Activated naive CD8-positive, alpha-beta T cell treated with anti-CD3 and anti-CD28 coated beads, Interleukin-2, amount 10 ng/mL, durations not matched to agents 7 days and 5 days (primary cell): ENCODE measurements around the gene SDCCAG8. TPM values are rescaled to one million over a fixed set of nuclear protein-coding genes. Genes with fewer than 3 reads are reported as not detected.

Experiments
- ATAC-seq: fragments of 150-1000 bp; cut with Tn5 transposase; one replicate; pipeline ENCODE4 v1.10.0; 2021; ENCODE audit warnings: low read depth, moderate library complexity
- POLR2A ChIA-PET: fragments of 350-600 bp; sonication (Branson Sonifier 250); formaldehyde crosslinking; loops from one replicate; lab custom pipeline; 2021; ENCODE audit warnings: antibody characterized with exemption; lab: Charles Lee
- DNase-seq: peaks from one replicate; pipeline ENCODE4 v3.0.0; 2021
- H3K27ac Mint-ChIP-seq: one replicate; pipeline ENCODE4 v1.8.0; 2022; ENCODE audit warnings: mild to moderate bottlenecking, mixed read lengths
- H3K27me3 Mint-ChIP-seq: one replicate; pipeline ENCODE4 v1.8.0; 2022; ENCODE audit warnings: mild to moderate bottlenecking, moderate library complexity, mixed read lengths
- H3K36me3 Mint-ChIP-seq: one replicate; pipeline ENCODE4 v1.8.0; 2021; ENCODE audit warnings: mild to moderate bottlenecking, mixed read lengths
- H3K4me1 Mint-ChIP-seq: one replicate; pipeline ENCODE4 v1.8.0; 2021; ENCODE audit warnings: mixed read lengths
- H3K4me3 Mint-ChIP-seq: one replicate; pipeline ENCODE4 v1.8.0; 2022; ENCODE audit warnings: mild to moderate bottlenecking, moderate library complexity, mixed read lengths
- H3K9me3 Mint-ChIP-seq: one replicate; pipeline ENCODE4 v1.8.0; 2021; ENCODE audit warnings: mixed read lengths
- total RNA-seq, 2 experiments: library from RNA; stranded (reverse); gene quantifications; one replicate each; pipeline ENCODE4 v1.2.3, GENCODE V29; 2021

SDCCAG8 gene
- total RNA-seq, 2 experiments from 2014 or later, result 27.3 to 32.7 TPM

GRCh38 chr1:243494741-243495431, 239.0 kb downstream of the SDCCAG8 start:
- H3K27ac Mint-ChIP-seq, result no peak overlapping the region
- DNase-seq, result no peak
- H3K27me3 Mint-ChIP-seq, result no peaks in the 10 kb centered on the region
- no peak for ATAC-seq
- H3K36me3 Mint-ChIP-seq, result peaks cover 2% of the 10 kb centered on the region
- H3K4me1 Mint-ChIP-seq, result peaks cover 1% of the 10 kb centered on the region
- POLR2A ChIA-PET, result no interaction called here
- no peak overlapping the region for H3K4me3 Mint-ChIP-seq
- H3K9me3 Mint-ChIP-seq, result no peaks in the 10 kb centered on the region

- H3K4me1 Mint-ChIP-seq, result peaks cover 1% of the 10 kb centered on the region
- H3K27ac Mint-ChIP-seq, result peak overlapping the region; percentile 5
- H3K9me3 Mint-ChIP-seq, result no peaks in the 10 kb centered on the region
- POLR2A ChIA-PET, result no interaction called here
- DNase-seq, result no peak
- H3K36me3 Mint-ChIP-seq, result peaks cover 2% of the 10 kb centered on the region
- peak; percentile 39 for ATAC-seq
- H3K4me3 Mint-ChIP-seq, result no peak overlapping the region
- no peaks in the 10 kb centered on the region for H3K27me3 Mint-ChIP-seq
Measured at GRCh38 chr1:243495442-243496186, 239.8 kb downstream of the SDCCAG8 start.

- Mint-ChIP-seq H3K27ac (peak overlapping the region; percentile 5), H3K27me3 (no peaks in the 10 kb centered on the region), H3K4me3 (no peak overlapping the region), H3K4me1 (peaks cover 1% of the 10 kb centered on the region), H3K9me3 (no peaks in the 10 kb centered on the region), H3K36me3 (peaks cover 6% of the 10 kb centered on the region)
- POLR2A ChIA-PET, result no interaction called here
- ATAC-seq, result no peak
- DNase-seq, result no peak
Measured at GRCh38 chr1:243496187-243496646, 240.4 kb downstream of the SDCCAG8 start.

- H3K36me3 Mint-ChIP-seq, result peaks cover 6% of the 10 kb centered on the region
- H3K4me3 Mint-ChIP-seq, result no peak overlapping the region
- POLR2A ChIA-PET, result no interaction called here
- H3K27me3 Mint-ChIP-seq, result no peaks in the 10 kb centered on the region
- H3K9me3 Mint-ChIP-seq, result no peaks in the 10 kb centered on the region
- H3K4me1 Mint-ChIP-seq, result peaks cover 1% of the 10 kb centered on the region
- ATAC-seq, result no peak
- no peak for DNase-seq
- H3K27ac Mint-ChIP-seq, result no peak overlapping the region
Measured at GRCh38 chr1:243496806-243497205, 241.0 kb downstream of the SDCCAG8 start.

- DNase-seq (no peak), ATAC-seq (no peak)
- H3K9me3 Mint-ChIP-seq, result no peaks in the 10 kb centered on the region
- POLR2A ChIA-PET, result no interaction called here
- no peak overlapping the region for H3K27ac Mint-ChIP-seq
- H3K27me3 Mint-ChIP-seq, result no peaks in the 10 kb centered on the region
- H3K4me3 Mint-ChIP-seq, result no peak overlapping the region
- peaks cover 10% of the 10 kb centered on the region for H3K36me3 Mint-ChIP-seq
- H3K4me1 Mint-ChIP-seq, result peaks cover 1% of the 10 kb centered on the region
Measured at GRCh38 chr1:243497939-243498681, 242.3 kb downstream of the SDCCAG8 start.

GRCh38 chr1:243499248-243499647, 243.4 kb downstream of the SDCCAG8 start:
- Mint-ChIP-seq H3K27me3 (no peaks in the 10 kb centered on the region), H3K27ac (no peak overlapping the region), H3K36me3 (peaks cover 10% of the 10 kb centered on the region), H3K4me1 (peaks cover 1% of the 10 kb centered on the region), H3K9me3 (no peaks in the 10 kb centered on the region), H3K4me3 (no peak overlapping the region)
- no peak for DNase-seq
- POLR2A ChIA-PET, result no interaction called here
- no peak for ATAC-seq

- no peaks in the 10 kb centered on the region for H3K27me3 Mint-ChIP-seq
- H3K36me3 Mint-ChIP-seq, result peaks cover 10% of the 10 kb centered on the region
- POLR2A ChIA-PET, result no interaction called here
- no peak overlapping the region for H3K4me3 Mint-ChIP-seq
- DNase-seq (no peak), ATAC-seq (no peak)
- no peaks in the 10 kb centered on the region for H3K9me3 Mint-ChIP-seq
- H3K4me1 Mint-ChIP-seq, result peaks cover 1% of the 10 kb centered on the region
- H3K27ac Mint-ChIP-seq, result no peak overlapping the region
Measured at GRCh38 chr1:243499711-243500110, 243.9 kb downstream of the SDCCAG8 start.

GRCh38 chr1:243500512-243500911, 244.7 kb downstream of the SDCCAG8 start:
- POLR2A ChIA-PET, result no interaction called here
- H3K36me3 Mint-ChIP-seq, result peaks cover 14% of the 10 kb centered on the region
- no peak overlapping the region for H3K4me3 Mint-ChIP-seq
- no peak overlapping the region for H3K27ac Mint-ChIP-seq
- ATAC-seq (no peak), DNase-seq (no peak)
- peaks cover 1% of the 10 kb centered on the region for H3K4me1 Mint-ChIP-seq
- H3K9me3 Mint-ChIP-seq, result no peaks in the 10 kb centered on the region
- no peaks in the 10 kb centered on the region for H3K27me3 Mint-ChIP-seq

- peaks cover 14% of the 10 kb centered on the region for H3K36me3 Mint-ChIP-seq
- no peaks in the 10 kb centered on the region for H3K27me3 Mint-ChIP-seq
- ATAC-seq (no peak), DNase-seq (no peak)
- no peaks in the 10 kb centered on the region for H3K9me3 Mint-ChIP-seq
- POLR2A ChIA-PET, result no interaction called here
- H3K4me1 Mint-ChIP-seq, result no peaks in the 10 kb centered on the region
- H3K27ac Mint-ChIP-seq, result no peak overlapping the region
- H3K4me3 Mint-ChIP-seq, result no peak overlapping the region
Measured at GRCh38 chr1:243501002-243501401, 245.2 kb downstream of the SDCCAG8 start.

GRCh38 chr1:243503155-243503554, 247.3 kb downstream of the SDCCAG8 start:
- no peak overlapping the region for H3K27ac Mint-ChIP-seq

GRCh38 chr1:243505986-243506689, 250.3 kb downstream of the SDCCAG8 start:
- Mint-ChIP-seq H3K4me1 (peaks cover 20% of the 10 kb centered on the region), H3K27ac (no peak overlapping the region), H3K36me3 (peaks cover 16% of the 10 kb centered on the region)

More at GRCh38 chr1:243503155-243503554, 247.3 kb downstream of the SDCCAG8 start:
- Mint-ChIP-seq H3K9me3 (no peaks in the 10 kb centered on the region), H3K36me3 (peaks cover 14% of the 10 kb centered on the region), H3K27me3 (no peaks in the 10 kb centered on the region), H3K4me3 (no peak overlapping the region), H3K4me1 (peaks cover 10% of the 10 kb centered on the region)
- DNase-seq, result no peak
- no peak for ATAC-seq
- POLR2A ChIA-PET, result interaction anchor here (0.6 kb wide), 1 partner anchor 323 kb away, joined by 4 read pairs; no protein-coding TSS in a partner anchor

GRCh38 chr1:243507001-243507671, 251.3 kb downstream of the SDCCAG8 start:
- POLR2A ChIA-PET, result no interaction called here
- Mint-ChIP-seq H3K27me3 (no peaks in the 10 kb centered on the region), H3K4me1 (peaks cover 20% of the 10 kb centered on the region), H3K4me3 (no peak overlapping the region), H3K36me3 (peaks cover 14% of the 10 kb centered on the region), H3K9me3 (no peaks in the 10 kb centered on the region), H3K27ac (peak overlapping the region; percentile 22)
- ATAC-seq (no peak), DNase-seq (no peak)

More at GRCh38 chr1:243505986-243506689, 250.3 kb downstream of the SDCCAG8 start:
- POLR2A ChIA-PET, result no interaction called here
- no peaks in the 10 kb centered on the region for H3K27me3 Mint-ChIP-seq
- DNase-seq, result no peak
- H3K4me3 Mint-ChIP-seq, result no peak overlapping the region
- H3K9me3 Mint-ChIP-seq, result no peaks in the 10 kb centered on the region
- ATAC-seq, result no peak
